Spleen (tissue), 11 donors: ENCODE results near the gene PRPF8. TPM values are rescaled to one million over a fixed set of nuclear protein-coding genes. Genes with fewer than 3 reads are reported as not detected.

ENCODE experiments used
- DNase-seq: peaks from one replicate; pipeline ENCODE4 v3.0.0-alpha.2; 2020
- H3K27ac ChIP-seq, 8 donors: fragments of 200-600 bp; sonication (generic) in 7 of 8; 1 replicate in 4 of 8; 2 replicates in 4 of 8; pipeline versions ENCODE4 v1.5.0 to v1.8.0; 2016 to 2021; ENCODE audit warnings: inconsistent platforms in 4 of 8, mild to moderate bottlenecking in 4 of 8, moderate library complexity in 1 of 8
- H3K27me3 ChIP-seq, 7 donors: fragments of 200-600 bp; sonication (generic) in 6 of 7; replicated peaks in 1 of 7; 1 replicate in 4 of 7; 2 replicates in 3 of 7; pipeline versions ENCODE4 v1.5.0 to v1.8.0; 2016 to 2021; ENCODE audit warnings: inconsistent platforms in 3 of 7, mild to moderate bottlenecking in 1 of 7
- H3K36me3 ChIP-seq, 6 donors: fragments of 200-600 bp; sonication (generic) in 5 of 6; 1 replicate in 4 of 6; 2 replicates in 2 of 6; pipeline versions ENCODE4 v1.5.0 to v1.8.0; 2016 to 2021; ENCODE audit warnings: inconsistent platforms in 2 of 6
- H3K4me1 ChIP-seq, 6 donors: fragments of 200-600 bp; sonication (generic) in 5 of 6; 1 replicate in 3 of 6; 2 replicates in 3 of 6; pipeline versions ENCODE4 v1.5.0 to v1.8.0; 2016 to 2021; ENCODE audit warnings: inconsistent platforms in 3 of 6
- H3K4me3 ChIP-seq, 8 donors: fragments of 200-600 bp; sonication (generic) in 7 of 8; 1 replicate in 4 of 8; 2 replicates in 4 of 8; pipeline versions ENCODE4 v1.5.0 to v1.8.0; 2016 to 2021; ENCODE audit warnings: inconsistent platforms in 4 of 8, mild to moderate bottlenecking in 4 of 8, moderate library complexity in 2 of 8
- H3K9me3 ChIP-seq, 8 donors: fragments of 200-600 bp; sonication (generic) in 7 of 8; 1 replicate in 4 of 8; 2 replicates in 4 of 8; pipeline versions ENCODE4 v1.5.0 to v1.8.0; 2016 to 2021; ENCODE audit warnings: inconsistent platforms in 4 of 8
- POLR2A ChIP-seq, 3 donors: fragments of 450-650 bp; IDR thresholded peaks; one replicate each; pipeline ENCODE4 v1.5.1; 2017; ENCODE audit warnings: antibody characterized with exemption in 3 of 3, mild to moderate bottlenecking in 1 of 3
- POLR2AphosphoS5 ChIP-seq, 3 donors: sonication (generic); formaldehyde crosslinking; IDR thresholded peaks; one replicate each; pipeline ENCODE4 v1.5.1; 2017; ENCODE audit warnings: antibody characterized with exemption in 3 of 3
- WGBS, 5 donors: extraction: QIAGEN DNeasy Blood & Tissue Kit in 3 of 5; methylation state at CpG; one replicate each; pipeline versions ENCODE4 v1.1.5 to v1.1.7; 2013 to 2018; 5-methylcytosine and 5-hydroxymethylcytosine counted together
- intact Hi-C: fragments of 100-400 bp; cut with DNase I; formaldehyde crosslinking; loops from one replicate; pipeline ENCODE4 v1.15.0; 2023; ENCODE audit warnings: low total_unique reads
- polyA plus RNA-seq, 3 donors: library from polyadenylated mRNA; stranded (reverse); fragments of 200-250 nt; gene quantifications; one replicate each; pipeline ENCODE4 v1.2.1, GENCODE V29; 2013
- total RNA-seq, 7 donors: library from RNA; depleted of rRNA in 3 of 7; stranded (reverse); fragments of >200 nt in 3 of 7; fragmentation: NEBNext Ultra II Directional in 4 of 7; extraction: Animal tissue kit (Norgen Biotek cat#: 25700) in 4 of 7; gene quantifications; one replicate each; pipeline versions ENCODE4 v1.1.0 to v1.2.1, GENCODE V29; 2016 to 2021
- TF ChIP-seq, protein P1 (sequence below), 11 experiments: fragments of 200-600 bp in 7 of 11; fragments of 450-650 bp in 4 of 11; sonication (generic) in 4 of 11; IDR thresholded peaks in 8 of 11; conservative IDR thresholded peaks in 3 of 11; 1 replicate in 7 of 11; 2 replicates in 4 of 11; pipeline versions ENCODE4 v1.4.0 to v1.8.0; 2016 to 2021; ENCODE audit warnings: antibody characterized with exemption in 11 of 11, inconsistent platforms in 4 of 11, mild to moderate bottlenecking in 1 of 11
- donor health status: healthy with polysubstance abuse.
- donor health status: DM: no; HTN: no; CAD: no; lungs with moderate emphysema.
- donor health status: DM: no; HTN: no; CAD: no.
- donor health status: Bipolar disorder and iron deficiency.
- donor health status: healthy.
- donor health status: DM: no; HTN: no; CAD: no.
- donor health status: DM: yes; HTN: yes; CAD: no.

Gene PRPF8
- total and polyA plus RNA-seq, 10 donors, result 67.2 to 320 (median 239) TPM

GRCh38 chr17:1612400-1612799, 72.3 kb downstream of the PRPF8 start:
- no peak overlapping the region for H3K4me3 ChIP-seq
- DNase-seq, result no peak

GRCh38 chr17:1611715-1612114, 73.0 kb downstream of the PRPF8 start:
- peak overlapping the region in 7 of 8 donors; percentile 61 to 86 (median 76) for H3K27ac ChIP-seq

More at GRCh38 chr17:1612400-1612799, 72.3 kb downstream of the PRPF8 start:
- TF ChIP-seq POLR2AphosphoS5 (IDR thresholded peaks at IDR 0.05) (peak; percentile 44 to 82 (median 74)), POLR2A (IDR thresholded peaks at IDR 0.05) (no peak)
- peak overlapping the region; percentile 51 to 86 (median 76) for H3K27ac ChIP-seq
- H3K9me3 ChIP-seq, result no peaks in the 10 kb centered on the region
- peaks cover 0 to 94% (median 29%) of the 10 kb centered on the region in 6 donors for H3K36me3 ChIP-seq
- H3K27me3 ChIP-seq, result no peaks in the 10 kb centered on the region
- peaks cover 6 to 79% (median 37%) of the 10 kb centered on the region in 6 donors for H3K4me1 ChIP-seq
- intact Hi-C loops, result no loop called here
- 64 to 84% (median 72%) methylated on average over 16 of the region's 16 CpGs for WGBS, 5 donors

DNA sequence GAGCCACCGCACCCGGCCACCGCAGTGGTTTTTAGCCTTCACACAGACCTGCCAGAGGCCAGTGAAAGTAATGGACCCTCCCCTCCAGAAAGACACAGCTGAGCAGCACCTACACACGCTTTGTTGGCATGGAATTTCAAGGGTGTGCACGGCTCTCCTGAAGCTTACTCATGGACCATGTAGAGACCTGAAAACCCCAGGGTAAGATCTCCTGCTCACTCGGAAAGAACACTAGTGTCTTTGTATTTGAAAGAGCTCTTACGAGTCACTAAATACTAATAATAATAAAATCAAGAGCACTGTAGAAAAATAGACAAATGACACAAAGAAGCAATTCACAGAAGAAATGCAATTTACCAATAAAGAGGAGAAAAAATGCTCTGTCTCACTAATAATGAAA, 76.0 kb downstream of the PRPF8 start:
- 88 to 96% (median 94%) methylated on average over 7 of the region's 7 CpGs for WGBS, 5 donors

More at GRCh38 chr17:1611715-1612114, 73.0 kb downstream of the PRPF8 start:
- TF ChIP-seq, protein P1, sequence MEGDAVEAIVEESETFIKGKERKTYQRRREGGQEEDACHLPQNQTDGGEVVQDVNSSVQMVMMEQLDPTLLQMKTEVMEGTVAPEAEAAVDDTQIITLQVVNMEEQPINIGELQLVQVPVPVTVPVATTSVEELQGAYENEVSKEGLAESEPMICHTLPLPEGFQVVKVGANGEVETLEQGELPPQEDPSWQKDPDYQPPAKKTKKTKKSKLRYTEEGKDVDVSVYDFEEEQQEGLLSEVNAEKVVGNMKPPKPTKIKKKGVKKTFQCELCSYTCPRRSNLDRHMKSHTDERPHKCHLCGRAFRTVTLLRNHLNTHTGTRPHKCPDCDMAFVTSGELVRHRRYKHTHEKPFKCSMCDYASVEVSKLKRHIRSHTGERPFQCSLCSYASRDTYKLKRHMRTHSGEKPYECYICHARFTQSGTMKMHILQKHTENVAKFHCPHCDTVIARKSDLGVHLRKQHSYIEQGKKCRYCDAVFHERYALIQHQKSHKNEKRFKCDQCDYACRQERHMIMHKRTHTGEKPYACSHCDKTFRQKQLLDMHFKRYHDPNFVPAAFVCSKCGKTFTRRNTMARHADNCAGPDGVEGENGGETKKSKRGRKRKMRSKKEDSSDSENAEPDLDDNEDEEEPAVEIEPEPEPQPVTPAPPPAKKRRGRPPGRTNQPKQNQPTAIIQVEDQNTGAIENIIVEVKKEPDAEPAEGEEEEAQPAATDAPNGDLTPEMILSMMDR (IDR thresholded peaks at IDR 0.05 in 8 of 11, conservative IDR thresholded peaks at IDR 0.05 in 3 of 11), result no peak
- TF ChIP-seq POLR2A (IDR thresholded peaks at IDR 0.05), result no peak
- peak in 1 of 3 donors; percentile 38 for TF ChIP-seq POLR2AphosphoS5 (IDR thresholded peaks at IDR 0.05)
- Histone ChIP-seq H3K4me1 (peaks cover 10 to 79% (median 41%) of the 10 kb centered on the region in 6 donors), H3K27me3 (no peaks in the 10 kb centered on the region), H3K4me3 (no peak overlapping the region), H3K36me3 (peaks cover 0 to 87% (median 29%) of the 10 kb centered on the region in 6 donors), H3K9me3 (no peaks in the 10 kb centered on the region)
- intact Hi-C loops, result no loop called here
- WGBS, 5 donors, result 64 to 77% (median 73%) methylated on average over 10 of the region's 10 CpGs
- no peak for DNase-seq

DNA sequence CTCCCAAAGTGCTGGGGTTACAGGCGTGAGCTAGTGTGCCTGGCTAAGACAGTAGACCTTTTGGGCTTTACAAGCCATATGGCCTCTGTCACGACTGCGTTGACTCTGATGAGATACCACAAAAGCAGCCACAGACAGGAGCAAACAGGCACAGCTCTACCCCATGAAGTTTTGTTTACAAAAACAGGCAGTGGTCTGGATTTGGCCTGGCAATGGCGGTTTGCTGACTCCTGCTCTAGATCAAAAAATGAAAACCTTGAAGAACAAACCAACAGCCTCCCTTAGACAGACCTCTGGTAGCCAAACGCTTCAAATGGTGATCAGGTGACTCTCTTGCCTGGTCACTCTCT, 76.7 kb downstream of the PRPF8 start:
- intact Hi-C loops, result no loop called here
- 68 to 83% (median 80%) methylated on average over 5 of the region's 5 CpGs for WGBS, 5 donors
- no peak overlapping the region for H3K4me3 ChIP-seq
- H3K9me3 ChIP-seq, result no peaks in the 10 kb centered on the region
- DNase-seq, result no peak
- peaks cover 0 to 89% (median 16%) of the 10 kb centered on the region in 6 donors for H3K36me3 ChIP-seq
- H3K4me1 ChIP-seq, result peaks cover 17 to 86% (median 52%) of the 10 kb centered on the region in 6 donors
- H3K27ac ChIP-seq, result peak overlapping the region in 7 of 8 donors; percentile 65 to 90 (median 83)
- H3K27me3 ChIP-seq, result no peaks in the 10 kb centered on the region
- TF ChIP-seq, protein P1 (IDR thresholded peaks at IDR 0.05 in 8 of 11, conservative IDR thresholded peaks at IDR 0.05 in 3 of 11), result no peak
- no peak for TF ChIP-seq POLR2A (IDR thresholded peaks at IDR 0.05)
- TF ChIP-seq POLR2AphosphoS5 (IDR thresholded peaks at IDR 0.05), result no peak

More for the DNA sequence above, 76.0 kb downstream of the PRPF8 start:
- no peak overlapping the region for H3K4me3 ChIP-seq
- intact Hi-C loops, result no loop called here
- H3K9me3 ChIP-seq, result no peaks in the 10 kb centered on the region
- no peaks in the 10 kb centered on the region for H3K27me3 ChIP-seq
- H3K36me3 ChIP-seq, result peaks cover 0 to 89% (median 19%) of the 10 kb centered on the region in 6 donors
- DNase-seq, result no peak
- no peak for TF ChIP-seq POLR2AphosphoS5 (IDR thresholded peaks at IDR 0.05)
- TF ChIP-seq, protein P1 (IDR thresholded peaks at IDR 0.05 in 8 of 11, conservative IDR thresholded peaks at IDR 0.05 in 3 of 11), result no peak
- no peak for TF ChIP-seq POLR2A (IDR thresholded peaks at IDR 0.05)
- H3K27ac ChIP-seq, result peak overlapping the region in 5 of 8 donors; percentile 74 to 90 (median 83)
- H3K4me1 ChIP-seq, result peaks cover 17 to 92% (median 56%) of the 10 kb centered on the region in 6 donors
